CD4-positive, CD25-positive, alpha-beta regulatory T cell (primary cell): ENCODE measurements around the gene TXLNG. TPM values are rescaled to one million over a fixed set of nuclear protein-coding genes. Genes with fewer than 3 reads are reported as not detected.
A peak's percentile ranks its signal among the peaks of the same experiment; 100 is the strongest.
"Not testable (repeated sequence)": the region's sequence is repeated elsewhere in the genome, so short reads cannot be mapped to it uniquely, and the experiment has no call there.

Experiments used
- ATAC-seq, 2 donors: fragments of 150-1000 bp; cut with Tn5 transposase; one replicate each; pipeline ENCODE4 v1.10.0; 2021; ENCODE audit warnings: low read depth in 2 of 2, moderate number of reproducible peaks in 2 of 2, moderate library complexity in 1 of 2
- DNase-seq, 3 donors: peaks; one replicate each; pipeline versions ENCODE4 v3.0.0 to v3.0.0-alpha.2; 2012 to 2022; ENCODE audit warnings: mixed read lengths in 1 of 3
- H3K27ac ChIP-seq: one replicate; pipeline ENCODE4 v1.7.0; 2013; ENCODE audit warnings: mild to moderate bottlenecking, low read length; ENCODE audit not compliant: insufficient read depth, poor library complexity, severe bottlenecking
- H3K27me3 ChIP-seq: one replicate; pipeline ENCODE4 v1.7.0; 2013; ENCODE audit warnings: low read length; ENCODE audit not compliant: control insufficient read depth, insufficient read depth
- H3K36me3 ChIP-seq: one replicate; pipeline ENCODE4 v1.7.0; 2013; ENCODE audit warnings: mild to moderate bottlenecking, low read length, moderate library complexity; ENCODE audit not compliant: control insufficient read depth, insufficient read depth
- H3K4me1 ChIP-seq: 2 replicates; pipeline ENCODE4 v1.7.0; 2013; ENCODE audit warnings: mild to moderate bottlenecking, low read length; ENCODE audit not compliant: insufficient read depth, control insufficient read depth, poor library complexity, severe bottlenecking
- H3K4me3 ChIP-seq: one replicate; pipeline ENCODE4 v1.7.0; 2013; ENCODE audit warnings: low read depth, mild to moderate bottlenecking, low read length, moderate library complexity
- H3K9me3 ChIP-seq, 2 experiments: 1 replicate in 1 of 2; 2 replicates in 1 of 2; pipeline ENCODE4 v1.7.0; 2013; ENCODE audit warnings: low read length in 2 of 2, mild to moderate bottlenecking in 1 of 2, moderate library complexity in 1 of 2; ENCODE audit not compliant: control insufficient read depth in 2 of 2
- H3K27ac Mint-ChIP-seq, 3 donors: one replicate each; pipeline ENCODE4 v1.8.0; 2020 to 2022; ENCODE audit warnings: mild to moderate bottlenecking in 3 of 3, mixed read lengths in 3 of 3, moderate library complexity in 2 of 3
- H3K27me3 Mint-ChIP-seq: one replicate; pipeline ENCODE4 v1.8.0; 2022; ENCODE audit warnings: mild to moderate bottlenecking, mixed read lengths
- H3K36me3 Mint-ChIP-seq: one replicate; pipeline ENCODE4 v1.8.0; 2020; ENCODE audit warnings: mixed read lengths
- H3K4me1 Mint-ChIP-seq, 4 donors: one replicate each; pipeline ENCODE4 v1.8.0; 2020 to 2022; ENCODE audit warnings: mixed read lengths in 4 of 4, mild to moderate bottlenecking in 1 of 4
- H3K4me3 Mint-ChIP-seq, 4 donors: one replicate each; pipeline ENCODE4 v1.8.0; 2020 to 2022; ENCODE audit warnings: mild to moderate bottlenecking in 4 of 4, mixed read lengths in 4 of 4, moderate library complexity in 3 of 4
- H3K9me3 Mint-ChIP-seq, 7 donors: one replicate each; pipeline ENCODE4 v1.8.0; 2020 to 2022; ENCODE audit warnings: mixed read lengths in 7 of 7, mild to moderate bottlenecking in 3 of 7, moderate library complexity in 2 of 7
- polyA plus RNA-seq, 4 donors: library from polyadenylated mRNA; unstranded; fragments of 300-500 nt; fragmentation: Illumina TruSeq; gene quantifications; one replicate each; pipeline ENCODE4 v1.2.3, GENCODE V29; 2021
- total RNA-seq: library from RNA; stranded (reverse); gene quantifications from one replicate; pipeline ENCODE4 v1.2.3, GENCODE V29; 2022

Gene TXLNG
- total and polyA plus RNA-seq, 5 donors from 2014 or later = 8.4 to 32.2 (median 21.6) TPM

GRCh38 chrX:16772460-16772859 lies 13.8 kb upstream of the TXLNG start:
- Mint-ChIP-seq H3K27ac (no peak overlapping the region), H3K4me1 (no peaks in the 10 kb centered on the region), H3K9me3 (no peaks in the 10 kb centered on the region), H3K36me3 (no peaks in the 10 kb centered on the region), H3K27me3 (no peaks in the 10 kb centered on the region), H3K4me3 (no peak overlapping the region)
- Histone ChIP-seq H3K36me3 (no peaks in the 10 kb centered on the region), H3K27ac (no peak overlapping the region), H3K4me1 (no peaks in the 10 kb centered on the region), H3K27me3 (no peaks in the 10 kb centered on the region), H3K4me3 (no peak overlapping the region), H3K9me3 (no peaks in the 10 kb centered on the region)
- DNase-seq = no peak
- ATAC-seq = no peak

GRCh38 chrX:16774746-16775145 lies 11.5 kb upstream of the TXLNG start:
- no peaks in the 10 kb centered on the region for H3K4me1 ChIP-seq
- ATAC-seq (no peak), DNase-seq (no peak)
- H3K4me3 ChIP-seq = no peak overlapping the region
- Mint-ChIP-seq H3K4me1 (no peaks in the 10 kb centered on the region), H3K9me3 (no peaks in the 10 kb centered on the region), H3K4me3 (no peak overlapping the region), H3K27me3 (no peaks in the 10 kb centered on the region), H3K27ac (no peak overlapping the region), H3K36me3 (no peaks in the 10 kb centered on the region)
- no peaks in the 10 kb centered on the region for H3K27me3 ChIP-seq
- no peaks in the 10 kb centered on the region for H3K36me3 ChIP-seq
- no peak overlapping the region for H3K27ac ChIP-seq
- H3K9me3 ChIP-seq = no peaks in the 10 kb centered on the region

- Mint-ChIP-seq H3K27me3 (no peaks in the 10 kb centered on the region), H3K4me3 (no peak overlapping the region), H3K36me3 (no peaks in the 10 kb centered on the region), H3K4me1 (no peaks in the 10 kb centered on the region), H3K27ac (no peak overlapping the region), H3K9me3 (no peaks in the 10 kb centered on the region)
- Histone ChIP-seq H3K9me3 (no peaks in the 10 kb centered on the region), H3K27me3 (no peaks in the 10 kb centered on the region), H3K36me3 (no peaks in the 10 kb centered on the region), H3K27ac (no peak overlapping the region), H3K4me1 (no peaks in the 10 kb centered on the region), H3K4me3 (no peak overlapping the region)
- DNase-seq = no peak
- no peak for ATAC-seq
These were observed 7.7 kb upstream of the TXLNG start for GRCh38 chrX:16778545-16778944.

- Mint-ChIP-seq H3K27ac (no peak overlapping the region), H3K4me1 (no peaks in the 10 kb centered on the region), H3K27me3 (no peaks in the 10 kb centered on the region), H3K36me3 (no peaks in the 10 kb centered on the region), H3K9me3 (no peaks in the 10 kb centered on the region), H3K4me3 (no peak overlapping the region)
- H3K4me1 ChIP-seq = no peaks in the 10 kb centered on the region
- H3K27ac ChIP-seq = no peak overlapping the region
- ATAC-seq (no peak), DNase-seq (no peak)
- no peak overlapping the region for H3K4me3 ChIP-seq
- no peaks in the 10 kb centered on the region for H3K9me3 ChIP-seq
- no peaks in the 10 kb centered on the region for H3K27me3 ChIP-seq
- no peaks in the 10 kb centered on the region for H3K36me3 ChIP-seq
These were observed 7.3 kb upstream of the TXLNG start for GRCh38 chrX:16778993-16779392.

GRCh38 chrX:16779815-16780214 lies 6.5 kb upstream of the TXLNG start:
- not testable (repeated sequence) for H3K27me3 ChIP-seq, H3K36me3 Mint-ChIP-seq, H3K27me3 Mint-ChIP-seq, H3K4me1 ChIP-seq, H3K4me1 Mint-ChIP-seq, H3K4me3 ChIP-seq, DNase-seq, H3K36me3 ChIP-seq, ATAC-seq, H3K9me3 ChIP-seq, H3K27ac ChIP-seq, H3K9me3 Mint-ChIP-seq, H3K4me3 Mint-ChIP-seq
- H3K27ac Mint-ChIP-seq = peak overlapping the region in 1 of 3 donors; percentile 67

- no peak overlapping the region for H3K4me3 ChIP-seq
- Mint-ChIP-seq H3K4me3 (no peak overlapping the region), H3K9me3 (no peaks in the 10 kb centered on the region), H3K4me1 (peaks cover 8 to 23% (median 10%) of the 10 kb centered on the region in 4 donors), H3K27me3 (no peaks in the 10 kb centered on the region), H3K36me3 (no peaks in the 10 kb centered on the region), H3K27ac (no peak overlapping the region)
- H3K9me3 ChIP-seq = no peaks in the 10 kb centered on the region
- no peaks in the 10 kb centered on the region for H3K36me3 ChIP-seq
- ATAC-seq = no peak
- no peaks in the 10 kb centered on the region for H3K27me3 ChIP-seq
- peaks cover 13% of the 10 kb centered on the region for H3K4me1 ChIP-seq
- DNase-seq = no peak
- no peak overlapping the region for H3K27ac ChIP-seq
These were observed 2.8 kb upstream of the TXLNG start for GRCh38 chrX:16783452-16783851.

- DNase-seq, H3K9me3 ChIP-seq, H3K27me3 ChIP-seq, H3K27me3 Mint-ChIP-seq, H3K36me3 Mint-ChIP-seq, H3K9me3 Mint-ChIP-seq, ATAC-seq, H3K27ac ChIP-seq, H3K36me3 ChIP-seq, H3K27ac Mint-ChIP-seq, H3K4me3 ChIP-seq: not testable (repeated sequence)
- H3K4me1 ChIP-seq = peaks cover 13% of the 10 kb centered on the region
- peak overlapping the region in 3 of 4 donors; percentile 19 to 53 (median 47) for H3K4me3 Mint-ChIP-seq
- peaks cover 8 to 30% (median 10%) of the 10 kb centered on the region in 4 donors for H3K4me1 Mint-ChIP-seq
These were observed 1.8 kb upstream of the TXLNG start for GRCh38 chrX:16784440-16784839.

- Histone ChIP-seq H3K27me3 (no peaks in the 10 kb centered on the region), H3K27ac (peak overlapping the region; percentile 92), H3K9me3 (no peaks in the 10 kb centered on the region), H3K36me3 (no peaks in the 10 kb centered on the region), H3K4me1 (peaks cover 13% of the 10 kb centered on the region), H3K4me3 (peak overlapping the region; percentile 89)
- H3K27ac Mint-ChIP-seq = peak overlapping the region; percentile 87 to 94 (median 94)
- no peak for ATAC-seq
- H3K4me1 Mint-ChIP-seq = peaks cover 8 to 37% (median 10%) of the 10 kb centered on the region in 4 donors
- H3K9me3 Mint-ChIP-seq = no peaks in the 10 kb centered on the region
- peaks cover 3% of the 10 kb centered on the region for H3K36me3 Mint-ChIP-seq
- no peak for DNase-seq
- H3K27me3 Mint-ChIP-seq = no peaks in the 10 kb centered on the region
- H3K4me3 Mint-ChIP-seq = peak overlapping the region; percentile 93 to 97 (median 95)
These were observed 773 bp upstream of the TXLNG start for GRCh38 chrX:16785247-16786138.
